Measurements from ENCODE around the gene CORO7. TPM values are rescaled to one million over a fixed set of nuclear protein-coding genes. Genes with fewer than 3 reads are reported as not detected.

CORO7 gene
- polyA plus RNA-seq, 2 of the 4 experiments (the other 2 are of a cell fraction): 6.0 to 11.9 TPM

- ChIA-PET CTCF (interaction anchor here (0.6 to 32.6 kb wide), 13 partner anchors 10 to 135 kb away, joined by 3 to 833 read pairs (median 5); partner anchors contain the start of genes PAM16 and VASN), POLR2A (no interaction called here)
- Histone ChIP-seq H3K27ac (no peak overlapping the region), H3K9me3 (no peaks in the 10 kb centered on the region), H3K4me3 (no peak overlapping the region), H3K4me2 (no peak overlapping the region), H3K4me1 (peaks cover 19% of the 10 kb centered on the region; the same call in 2 of the 3 replicates)
- 77% methylated on average over 27 of the region's 27 CpGs for WGBS (ENCODE audit: missing lambda C conversion rate)
- TF ChIP-seq POLR2AphosphoS2 (conservative IDR thresholded peaks at IDR 0.05; ENCODE audit: low read length): no peak
- no peak for TF ChIP-seq SREBF2 (IDR thresholded peaks at IDR 0.05)
- TF ChIP-seq HOXB5 (CRISPR knock-in tag; IDR thresholded peaks at IDR 0.05): no peak
- TF ChIP-seq GATA3 (IDR thresholded peaks at IDR 0.05; ENCODE audit: borderline replicate concordance): no peak
- TF ChIP-seq BHLHE40 (IDR thresholded peaks at IDR 0.05; ENCODE audit: low read depth, low read length): no peak
- no peak for TF ChIP-seq ATOH8 (CRISPR knock-in tag; IDR thresholded peaks at IDR 0.05; ENCODE audit: low read depth)
- TF ChIP-seq NR3C1 (IDR thresholded peaks at IDR 0.05): no peak
- TF ChIP-seq RNF2 (IDR thresholded peaks at IDR 0.05; ENCODE audit: borderline replicate concordance, low read depth): no peak
- no peak for TF ChIP-seq REST (IDR thresholded peaks at IDR 0.05)
- no peak for TF ChIP-seq HMGXB4 (CRISPR knock-in tag; IDR thresholded peaks at IDR 0.05; ENCODE audit: borderline replicate concordance)
- no peak for TF ChIP-seq CHD2 (IDR thresholded peaks at IDR 0.05; ENCODE audit: low read length, partially characterized antibody)
- TF ChIP-seq HDAC2 (IDR thresholded peaks at IDR 0.05): no peak
- no peak for TF ChIP-seq FOSB (CRISPR knock-in tag; IDR thresholded peaks at IDR 0.05)
- TF ChIP-seq HOXA7 (CRISPR knock-in tag; IDR thresholded peaks at IDR 0.05): no peak
- no peak for TF ChIP-seq ELK1 (IDR thresholded peaks at IDR 0.05; ENCODE audit: low read depth, low read length)
- no peak for TF ChIP-seq E2F6 (IDR thresholded peaks at IDR 0.05; ENCODE audit: borderline replicate concordance, low read depth)
- no peak for TF ChIP-seq RFX5 (IDR thresholded peaks at IDR 0.05)
- no peak for TF ChIP-seq EHF (CRISPR knock-in tag; IDR thresholded peaks at IDR 0.05)
- TF ChIP-seq NPAS2 (CRISPR knock-in tag; IDR thresholded peaks at IDR 0.05; ENCODE audit: borderline replicate concordance): no peak
- no peak for TF ChIP-seq KDM5A (IDR thresholded peaks at IDR 0.05)
- no peak for DNase-seq (ENCODE audit: low read depth in 1 of 2, low spot score in 1 of 2)
- no peak for FAIRE-seq
- ATAC-seq: no peak
Measured at GRCh38 chr16:4389051-4389955, 27.1 kb downstream of the CORO7 start.

Measured in A549 (cell line).